GM19238 (cell line): Measurements from ENCODE around the gene KIAA0232.
"Not testable (repeated sequence)": the region's sequence is repeated elsewhere in the genome, so short reads cannot be mapped to it uniquely, and the experiment has no call there.

Source experiments
- DNase-seq: peaks from one replicate; pipeline ENCODE4 v3.0.0; 2011; ENCODE audit warnings: low spot score; ENCODE audit not compliant: insufficient read length

Gene KIAA0232

GRCh38 chr4:6806924-6807626 lies 24.5 kb downstream of the KIAA0232 start:
- DNase-seq: no peak

- DNase-seq: no peak
Observed at GRCh38 chr4:6808259-6808658, 25.7 kb downstream of the KIAA0232 start.

- no peak for DNase-seq
Observed at GRCh38 chr4:6811165-6811564, 28.6 kb downstream of the KIAA0232 start.

- no peak for DNase-seq
Observed at GRCh38 chr4:6812766-6813165, 30.2 kb downstream of the KIAA0232 start.

GRCh38 chr4:6813725-6814124 lies 31.2 kb downstream of the KIAA0232 start:
- DNase-seq: no peak

GRCh38 chr4:6815029-6815836 lies 32.7 kb downstream of the KIAA0232 start:
- DNase-seq: no peak

- DNase-seq: no peak
Observed at GRCh38 chr4:6819295-6819694, 36.8 kb downstream of the KIAA0232 start.

- no peak for DNase-seq
Observed at GRCh38 chr4:6820695-6821094, 38.2 kb downstream of the KIAA0232 start.

- DNase-seq: no peak
Observed at GRCh38 chr4:6824071-6824470, 41.5 kb downstream of the KIAA0232 start.

GRCh38 chr4:6824772-6825402 lies 42.4 kb downstream of the KIAA0232 start:
- DNase-seq: no peak

- DNase-seq: no peak
Observed at GRCh38 chr4:6825403-6825802, 42.9 kb downstream of the KIAA0232 start.

- DNase-seq: no peak
Observed at GRCh38 chr4:6826781-6827508, 44.4 kb downstream of the KIAA0232 start.

- no peak for DNase-seq
Observed at GRCh38 chr4:6829086-6829485, 46.6 kb downstream of the KIAA0232 start.

- no peak for DNase-seq
Observed at GRCh38 chr4:6834867-6835266, 52.3 kb downstream of the KIAA0232 start.

- DNase-seq: not testable (repeated sequence)
Observed at GRCh38 chr4:6835616-6836015, 53.1 kb downstream of the KIAA0232 start.

- DNase-seq: not testable (repeated sequence)
Observed at GRCh38 chr4:6837106-6837505, 54.6 kb downstream of the KIAA0232 start.

GRCh38 chr4:6839579-6839978 lies 57.1 kb downstream of the KIAA0232 start:
- no peak for DNase-seq

- no peak for DNase-seq
Observed at GRCh38 chr4:6840062-6840976, 57.8 kb downstream of the KIAA0232 start.

GRCh38 chr4:6845027-6845426 lies 62.5 kb downstream of the KIAA0232 start:
- DNase-seq: no peak

- DNase-seq: no peak
Observed at GRCh38 chr4:6845574-6845973, 63.0 kb downstream of the KIAA0232 start.

GRCh38 chr4:6847178-6847577 lies 64.7 kb downstream of the KIAA0232 start:
- no peak for DNase-seq
